C4-2B (cell line): ENCODE results near the gene ACVRL1.

Experiments used
- ZFX ChIP-seq: fragments of 450-650 bp; IDR thresholded peaks from 2 replicates; pipeline ENCODE4 v1.6.1; 2017
- TF ChIP-seq, protein P1 (sequence below): fragments of 450-650 bp; conservative IDR thresholded peaks from 2 replicates; pipeline ENCODE4 v1.5.1; 2017; ENCODE audit warnings: mild to moderate bottlenecking

DNA sequence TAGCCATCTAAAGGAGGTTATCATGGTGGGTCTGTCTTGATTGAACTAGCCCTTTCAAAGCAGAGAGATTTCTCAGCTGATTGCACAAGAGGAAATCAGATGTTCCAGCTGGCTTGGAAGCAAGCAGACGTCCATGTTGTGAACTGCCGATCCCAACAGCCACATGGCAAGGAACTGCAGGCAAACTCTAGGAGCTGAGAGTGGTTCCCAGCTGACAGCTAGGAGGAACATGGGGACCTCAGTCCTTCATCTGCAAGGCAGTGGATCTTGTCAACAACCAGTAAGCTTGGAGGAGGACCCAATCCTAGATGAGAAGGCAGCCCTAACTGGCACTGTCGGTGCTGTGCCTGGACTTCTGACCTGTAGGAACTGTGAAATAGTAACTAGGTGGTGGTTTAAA is 51.9 kb downstream of the ACVRL1 start:
- TF ChIP-seq, protein P1, sequence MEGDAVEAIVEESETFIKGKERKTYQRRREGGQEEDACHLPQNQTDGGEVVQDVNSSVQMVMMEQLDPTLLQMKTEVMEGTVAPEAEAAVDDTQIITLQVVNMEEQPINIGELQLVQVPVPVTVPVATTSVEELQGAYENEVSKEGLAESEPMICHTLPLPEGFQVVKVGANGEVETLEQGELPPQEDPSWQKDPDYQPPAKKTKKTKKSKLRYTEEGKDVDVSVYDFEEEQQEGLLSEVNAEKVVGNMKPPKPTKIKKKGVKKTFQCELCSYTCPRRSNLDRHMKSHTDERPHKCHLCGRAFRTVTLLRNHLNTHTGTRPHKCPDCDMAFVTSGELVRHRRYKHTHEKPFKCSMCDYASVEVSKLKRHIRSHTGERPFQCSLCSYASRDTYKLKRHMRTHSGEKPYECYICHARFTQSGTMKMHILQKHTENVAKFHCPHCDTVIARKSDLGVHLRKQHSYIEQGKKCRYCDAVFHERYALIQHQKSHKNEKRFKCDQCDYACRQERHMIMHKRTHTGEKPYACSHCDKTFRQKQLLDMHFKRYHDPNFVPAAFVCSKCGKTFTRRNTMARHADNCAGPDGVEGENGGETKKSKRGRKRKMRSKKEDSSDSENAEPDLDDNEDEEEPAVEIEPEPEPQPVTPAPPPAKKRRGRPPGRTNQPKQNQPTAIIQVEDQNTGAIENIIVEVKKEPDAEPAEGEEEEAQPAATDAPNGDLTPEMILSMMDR = no peak
- no peak for TF ChIP-seq ZFX
